IgD-negative memory B cell (primary cell): ENCODE measurements around the gene GUSB. TPM values are rescaled to one million over a fixed set of nuclear protein-coding genes. Genes with fewer than 3 reads are reported as not detected.
"Not testable (repeated sequence)": the region's sequence is repeated elsewhere in the genome, so short reads cannot be mapped to it uniquely, and the experiment has no call there.

Experiments
- H3K27ac Mint-ChIP-seq, 3 donors: one replicate each; pipeline ENCODE4 v1.8.0; 2020 to 2022; ENCODE audit warnings: mild to moderate bottlenecking in 3 of 3, mixed read lengths in 3 of 3, moderate library complexity in 1 of 3
- H3K27me3 Mint-ChIP-seq: one replicate; pipeline ENCODE4 v1.8.0; 2021; ENCODE audit warnings: mixed read lengths
- H3K36me3 Mint-ChIP-seq: one replicate; pipeline ENCODE4 v1.8.0; 2020; ENCODE audit warnings: mild to moderate bottlenecking, mixed read lengths
- H3K4me1 Mint-ChIP-seq, 3 donors: one replicate each; pipeline ENCODE4 v1.8.0; 2020 to 2022; ENCODE audit warnings: mixed read lengths in 3 of 3, mild to moderate bottlenecking in 1 of 3
- H3K4me3 Mint-ChIP-seq, 4 donors: one replicate each; pipeline ENCODE4 v1.8.0; 2020 to 2022; ENCODE audit warnings: mild to moderate bottlenecking in 4 of 4, mixed read lengths in 4 of 4, moderate library complexity in 3 of 4
- H3K9me3 Mint-ChIP-seq, 3 donors: one replicate each; pipeline ENCODE4 v1.8.0; 2020 to 2021; ENCODE audit warnings: mixed read lengths in 3 of 3, mild to moderate bottlenecking in 1 of 3
- polyA plus RNA-seq: library from polyadenylated mRNA; unstranded; fragments of 300-500 nt; fragmentation: Illumina TruSeq; gene quantifications from one replicate; pipeline ENCODE4 v1.2.3, GENCODE V29; 2021

The GUSB gene
- polyA plus RNA-seq, 1 donor from 2014 or later: 51.2 TPM

DNA sequence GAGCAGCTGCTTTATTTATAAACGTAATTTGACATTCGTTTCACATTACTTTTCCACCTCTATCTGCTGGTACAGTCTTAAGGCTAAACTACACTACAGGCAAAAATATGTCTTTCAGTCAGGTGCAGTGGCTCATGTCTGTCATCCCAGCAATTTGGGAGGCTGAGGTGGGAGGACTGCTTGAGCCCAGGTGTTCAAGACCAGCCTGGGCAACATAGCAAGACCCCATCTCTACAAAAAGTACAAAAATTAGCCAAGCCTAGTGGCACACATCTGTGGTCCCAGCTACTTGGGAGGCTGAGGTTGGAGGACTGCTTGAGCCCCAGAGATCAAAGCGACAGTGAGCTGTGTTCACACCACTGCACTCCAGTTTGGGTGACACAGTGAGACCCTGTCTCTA is 17.3 kb downstream of the GUSB start:
- H3K4me3 Mint-ChIP-seq, H3K27ac Mint-ChIP-seq, H3K27me3 Mint-ChIP-seq, H3K4me1 Mint-ChIP-seq, H3K9me3 Mint-ChIP-seq: not testable (repeated sequence)
- peaks cover 11% of the 10 kb centered on the region for H3K36me3 Mint-ChIP-seq

DNA sequence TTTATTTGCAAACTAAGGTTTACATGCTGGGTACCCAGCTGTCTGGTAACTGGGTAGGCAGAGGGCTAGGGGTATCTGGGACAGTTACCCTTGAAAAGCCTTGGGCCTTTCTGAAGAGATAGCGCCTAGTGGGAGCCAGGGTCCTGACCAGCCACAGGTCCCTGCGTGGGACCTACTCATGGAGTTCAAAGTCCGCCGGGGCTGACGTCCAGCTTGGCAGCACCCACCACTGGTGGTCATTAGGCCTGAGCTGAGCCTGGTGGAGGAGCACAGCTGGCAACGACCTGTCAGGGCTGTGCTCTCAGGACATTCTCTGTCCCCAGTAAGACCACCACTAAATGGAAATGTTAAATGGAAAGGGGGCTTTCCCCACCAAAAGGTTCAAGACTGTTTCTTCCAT is 20.0 kb downstream of the GUSB start:
- H3K9me3 Mint-ChIP-seq: no peaks in the 10 kb centered on the region
- peaks cover 0 to 2% (median 0%) of the 10 kb centered on the region in 3 donors for H3K4me1 Mint-ChIP-seq
- peaks cover 9% of the 10 kb centered on the region for H3K36me3 Mint-ChIP-seq
- H3K27me3 Mint-ChIP-seq: no peaks in the 10 kb centered on the region
- H3K27ac Mint-ChIP-seq: peak overlapping the region in 1 of 3 donors; percentile 50
- no peak overlapping the region for H3K4me3 Mint-ChIP-seq

DNA sequence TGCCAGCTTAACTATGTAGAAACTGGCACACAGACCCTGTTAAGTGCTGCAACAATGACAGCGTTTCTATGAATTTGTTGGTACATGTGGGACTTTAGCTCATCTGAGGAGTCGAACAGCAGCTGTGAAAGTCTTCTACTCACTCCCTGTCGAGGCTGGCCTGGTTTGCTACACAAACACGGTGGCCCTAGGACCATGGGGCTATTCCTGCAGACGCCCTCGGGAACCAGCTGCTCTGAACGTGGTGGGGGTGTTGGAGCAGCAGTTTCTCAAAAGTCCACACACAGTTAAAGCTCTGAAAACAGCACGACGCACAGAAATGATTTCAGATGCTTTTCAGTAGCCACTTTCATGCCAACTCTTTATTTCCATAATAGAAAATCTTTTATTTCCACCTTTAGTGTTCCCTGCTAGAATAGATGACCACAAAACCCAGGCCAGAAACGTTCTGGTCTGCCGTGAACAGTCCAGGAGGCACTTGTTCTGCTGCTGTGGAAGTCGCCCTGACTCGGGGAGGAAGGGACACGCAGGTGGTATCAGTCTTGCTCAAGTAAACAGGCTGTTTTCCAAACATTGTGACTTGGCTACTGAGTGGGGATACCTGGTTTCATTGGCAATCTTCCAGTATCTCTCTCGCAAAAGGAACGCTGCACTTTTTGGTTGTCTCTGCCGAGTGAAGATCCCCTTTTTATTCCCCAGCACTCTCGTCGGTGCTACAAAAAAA is 21.5 kb downstream of the GUSB start:
- H3K27me3 Mint-ChIP-seq: no peaks in the 10 kb centered on the region
- H3K9me3 Mint-ChIP-seq: no peaks in the 10 kb centered on the region
- peak overlapping the region in 1 of 3 donors; percentile 53 for H3K27ac Mint-ChIP-seq
- peaks cover 6% of the 10 kb centered on the region for H3K36me3 Mint-ChIP-seq
- no peak overlapping the region for H3K4me3 Mint-ChIP-seq
- H3K4me1 Mint-ChIP-seq: peaks cover 0 to 2% (median 0%) of the 10 kb centered on the region in 3 donors

DNA sequence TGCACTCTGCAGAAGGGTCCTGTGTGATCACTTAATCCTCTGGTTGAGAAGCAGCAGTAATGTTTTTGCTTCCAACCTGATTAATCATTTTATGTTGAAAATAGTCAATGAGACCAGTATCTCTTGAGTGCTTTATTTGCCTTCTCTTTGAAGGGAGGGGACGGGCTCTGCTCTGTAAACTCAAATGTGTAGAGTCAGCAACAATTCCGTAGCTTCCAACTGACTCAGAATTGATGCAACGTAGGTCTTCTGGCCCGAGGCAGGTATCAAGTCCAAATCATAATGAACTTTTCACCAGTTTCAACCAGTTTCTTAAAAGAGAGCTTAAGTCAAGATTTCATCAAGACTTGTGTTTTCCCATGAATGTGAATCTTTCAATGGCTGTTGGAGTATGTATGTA is 26.3 kb downstream of the GUSB start:
- no peak overlapping the region for H3K27ac Mint-ChIP-seq
- peaks cover 4% of the 10 kb centered on the region for H3K36me3 Mint-ChIP-seq
- peaks cover 0 to 2% (median 0%) of the 10 kb centered on the region in 3 donors for H3K4me1 Mint-ChIP-seq
- H3K27me3 Mint-ChIP-seq: no peaks in the 10 kb centered on the region
- H3K9me3 Mint-ChIP-seq: no peaks in the 10 kb centered on the region
- H3K4me3 Mint-ChIP-seq: no peak overlapping the region

DNA sequence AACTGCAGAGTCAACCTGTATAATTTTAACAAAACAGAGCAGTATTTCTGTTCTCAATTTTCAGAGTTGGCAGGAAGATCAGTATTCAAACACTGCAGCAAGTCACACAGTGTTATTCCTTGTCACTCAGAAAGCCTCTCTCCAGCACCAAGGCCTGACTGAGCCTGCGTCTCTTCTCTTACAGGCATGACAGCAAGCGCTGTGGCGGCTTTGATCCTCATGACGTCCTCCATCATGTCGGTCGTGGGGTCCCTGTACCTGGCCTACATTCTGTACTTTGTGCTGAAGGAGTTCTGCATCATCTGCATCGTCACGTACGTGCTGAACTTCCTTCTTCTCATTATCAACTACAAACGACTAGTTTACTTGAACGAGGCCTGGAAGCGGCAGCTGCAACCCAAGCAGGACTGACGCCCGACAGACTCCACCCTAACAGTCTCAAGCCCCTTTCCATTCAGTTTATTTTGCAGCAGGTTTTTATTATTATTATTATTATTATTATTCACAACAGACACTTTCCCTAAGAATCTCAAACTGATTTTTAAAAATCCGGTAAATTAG is 28.0 kb downstream of the GUSB start:
- Mint-ChIP-seq H3K9me3 (no peaks in the 10 kb centered on the region), H3K4me1 (peaks cover 0 to 2% (median 0%) of the 10 kb centered on the region in 3 donors), H3K4me3 (no peak overlapping the region), H3K27ac (no peak overlapping the region), H3K36me3 (peaks cover 4% of the 10 kb centered on the region), H3K27me3 (no peaks in the 10 kb centered on the region)

DNA sequence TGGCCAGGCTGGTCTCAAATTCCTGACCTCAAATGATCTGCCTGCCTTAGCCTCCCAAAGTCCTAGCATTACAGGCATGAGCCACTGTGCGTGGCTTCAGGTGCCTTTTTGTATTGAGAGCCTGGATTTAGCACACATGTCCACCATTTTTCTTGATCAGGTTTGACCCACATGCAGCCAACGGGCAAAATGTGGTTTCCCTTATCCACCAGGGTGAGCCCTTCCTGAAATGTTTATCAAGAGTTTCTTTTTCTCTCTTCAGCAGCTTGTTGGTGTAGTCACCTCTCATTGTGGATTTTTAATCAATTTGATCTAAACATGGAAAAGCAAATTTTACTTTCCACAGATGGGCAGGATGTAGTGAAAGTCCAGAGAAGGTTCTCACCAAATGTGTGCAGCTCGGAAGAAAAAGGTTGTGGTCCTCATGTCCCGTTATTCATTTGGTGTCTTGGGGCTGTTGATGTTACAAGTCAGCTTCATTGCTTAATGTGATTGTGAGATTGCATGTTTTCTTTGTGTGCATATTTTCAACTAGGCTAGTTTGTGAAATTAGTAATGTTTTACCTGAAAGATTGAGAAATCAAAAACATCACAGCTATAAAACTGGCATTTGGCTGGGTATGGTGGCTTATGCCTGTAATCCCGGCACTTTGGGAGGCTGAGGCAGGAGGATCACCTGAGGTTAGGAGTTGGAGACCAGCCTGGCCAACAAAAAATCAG is 28.9 kb downstream of the GUSB start:
- no peak overlapping the region for H3K4me3 Mint-ChIP-seq
- no peaks in the 10 kb centered on the region for H3K9me3 Mint-ChIP-seq
- H3K27me3 Mint-ChIP-seq: no peaks in the 10 kb centered on the region
- no peak overlapping the region for H3K27ac Mint-ChIP-seq
- peaks cover 4% of the 10 kb centered on the region for H3K36me3 Mint-ChIP-seq
- H3K4me1 Mint-ChIP-seq: peaks cover 0 to 2% (median 0%) of the 10 kb centered on the region in 3 donors

DNA sequence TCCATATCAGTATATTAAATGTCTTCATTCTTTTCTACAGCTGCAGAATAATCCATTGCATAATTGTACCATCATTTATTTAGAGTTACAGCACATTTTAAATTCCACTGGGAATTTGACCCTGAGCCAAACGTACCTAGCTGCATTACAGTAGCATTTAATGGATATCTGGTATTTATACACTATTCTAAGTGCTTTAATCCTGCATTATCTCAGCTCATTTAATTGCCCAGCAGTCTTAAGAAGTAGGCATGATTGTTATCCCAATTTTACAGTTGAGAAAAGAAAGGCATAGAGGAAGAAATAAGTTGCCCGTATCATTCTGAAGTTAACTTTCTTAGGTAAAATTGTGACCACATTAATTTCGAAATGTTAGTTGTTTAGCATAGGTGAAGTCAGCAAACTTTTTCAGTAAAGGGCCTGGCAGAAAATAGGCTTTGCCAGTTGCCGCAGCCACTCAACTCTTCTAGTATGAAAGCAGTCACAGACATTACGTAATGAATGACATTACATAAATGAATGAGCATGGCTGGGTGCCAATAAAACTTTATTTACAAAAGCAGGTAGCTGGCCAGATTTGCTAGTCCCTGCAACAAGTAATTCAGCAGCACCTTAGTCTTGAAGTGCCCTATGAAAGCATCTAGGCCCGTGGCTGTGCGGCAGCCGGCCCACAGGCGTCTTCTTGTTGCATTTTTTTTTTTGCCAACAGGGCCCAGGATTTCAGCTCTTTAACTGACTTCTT is 30.0 kb downstream of the GUSB start:
- Mint-ChIP-seq H3K4me1 (peaks cover 0 to 2% (median 0%) of the 10 kb centered on the region in 3 donors), H3K36me3 (peaks cover 4% of the 10 kb centered on the region), H3K27me3 (no peaks in the 10 kb centered on the region), H3K4me3 (no peak overlapping the region), H3K9me3 (no peaks in the 10 kb centered on the region), H3K27ac (no peak overlapping the region)

DNA sequence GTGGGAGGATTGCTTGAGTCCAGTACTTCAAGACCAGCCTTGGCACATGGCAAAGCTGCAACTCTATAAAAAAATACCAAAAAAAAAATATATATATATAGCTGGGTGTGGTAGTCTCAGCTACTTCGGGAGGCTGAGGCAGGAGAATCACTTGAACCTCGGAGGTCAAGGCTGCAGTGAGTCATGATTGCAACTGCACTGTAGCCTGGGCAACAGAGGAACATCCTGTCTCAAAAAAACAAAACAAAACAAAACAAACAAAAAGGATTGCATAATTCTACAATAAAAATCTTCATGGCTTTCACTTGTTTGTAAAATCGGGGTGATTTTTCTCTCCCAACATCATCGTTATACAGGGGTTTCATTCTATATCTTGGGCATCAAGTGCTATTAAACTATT is 35.1 kb downstream of the GUSB start:
- Mint-ChIP-seq H3K36me3 (peaks cover 2% of the 10 kb centered on the region), H3K4me1 (no peaks in the 10 kb centered on the region), H3K4me3 (no peak overlapping the region), H3K9me3 (no peaks in the 10 kb centered on the region), H3K27ac (no peak overlapping the region), H3K27me3 (no peaks in the 10 kb centered on the region)

DNA sequence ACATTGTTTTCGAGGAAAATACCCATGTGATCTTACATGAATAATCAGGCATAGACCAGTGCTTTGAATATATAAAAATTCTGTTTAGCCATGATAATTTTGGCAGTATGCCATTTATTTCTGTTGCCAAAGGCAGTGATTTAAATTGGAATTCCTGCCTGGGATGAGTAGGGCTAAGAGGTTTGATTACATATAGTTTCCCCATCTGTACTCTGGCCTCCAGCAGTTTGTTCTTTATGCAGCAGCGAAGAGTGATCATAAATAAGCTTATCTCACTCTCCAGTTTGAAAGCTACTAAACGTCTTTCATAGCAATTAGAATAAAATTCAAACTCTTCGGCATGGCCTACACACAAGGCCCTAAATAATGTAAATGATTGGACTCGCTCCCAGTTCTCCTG is 36.2 kb downstream of the GUSB start:
- not testable (repeated sequence) for H3K4me3 Mint-ChIP-seq, H3K9me3 Mint-ChIP-seq, H3K4me1 Mint-ChIP-seq, H3K36me3 Mint-ChIP-seq, H3K27ac Mint-ChIP-seq, H3K27me3 Mint-ChIP-seq

DNA sequence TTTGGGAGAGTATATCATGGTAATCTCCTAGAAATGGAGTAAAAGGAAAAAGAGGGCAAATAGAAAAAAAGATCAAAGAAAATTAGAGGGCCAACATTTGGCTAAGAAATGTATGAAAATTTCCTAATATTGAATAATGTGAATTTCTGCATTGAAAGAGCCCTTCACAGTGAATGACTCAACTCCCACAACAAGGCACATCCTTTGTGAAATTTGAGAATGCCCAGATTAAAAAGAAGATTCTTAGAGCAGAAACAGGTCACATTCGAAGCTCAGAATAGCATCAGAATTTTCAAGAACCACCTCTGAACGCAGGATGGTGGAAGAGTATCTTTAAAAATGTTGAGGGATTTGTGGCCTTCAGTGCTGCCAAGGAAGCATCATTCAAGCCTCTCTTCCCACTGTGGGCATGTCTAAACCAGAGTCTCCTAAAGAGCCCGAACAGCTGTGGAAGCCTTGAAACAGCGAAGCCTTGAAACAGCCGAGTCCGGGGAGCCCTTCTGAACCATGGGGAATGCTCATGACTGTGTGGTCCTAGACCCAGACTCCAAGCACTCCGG is 43.6 kb downstream of the GUSB start:
- Mint-ChIP-seq H3K4me1 (peaks cover 2 to 4% (median 2%) of the 10 kb centered on the region in 3 donors), H3K27ac (no peak overlapping the region), H3K9me3 (peaks cover 0 to 2% (median 0%) of the 10 kb centered on the region in 3 donors), H3K36me3 (peaks cover 18% of the 10 kb centered on the region), H3K27me3 (no peaks in the 10 kb centered on the region), H3K4me3 (no peak overlapping the region)

DNA sequence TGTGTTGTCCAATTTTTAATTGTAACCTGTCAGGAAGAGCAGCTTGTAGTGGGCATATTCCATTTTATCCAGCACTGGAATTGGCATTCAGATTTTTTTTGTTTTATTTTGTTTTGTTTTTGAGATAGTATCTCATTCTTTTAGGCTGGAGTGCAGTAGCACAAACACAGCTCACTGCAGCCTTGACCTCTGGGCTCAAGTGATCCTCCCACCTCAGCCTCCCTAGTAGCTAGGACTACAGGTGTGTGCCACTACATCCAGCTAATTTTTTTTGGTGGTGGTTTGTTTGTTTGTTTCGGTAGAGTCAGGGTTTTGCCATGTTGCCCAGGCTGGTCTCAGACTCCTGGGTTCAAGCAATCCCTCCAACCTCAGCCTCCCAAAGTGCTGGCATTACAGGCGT is 44.7 kb downstream of the GUSB start:
- Mint-ChIP-seq H3K4me1 (peaks cover 2 to 4% (median 4%) of the 10 kb centered on the region in 3 donors), H3K36me3 (peaks cover 18% of the 10 kb centered on the region), H3K9me3 (peaks cover 0 to 2% (median 0%) of the 10 kb centered on the region in 3 donors), H3K4me3 (no peak overlapping the region), H3K27me3 (no peaks in the 10 kb centered on the region), H3K27ac (no peak overlapping the region)

DNA sequence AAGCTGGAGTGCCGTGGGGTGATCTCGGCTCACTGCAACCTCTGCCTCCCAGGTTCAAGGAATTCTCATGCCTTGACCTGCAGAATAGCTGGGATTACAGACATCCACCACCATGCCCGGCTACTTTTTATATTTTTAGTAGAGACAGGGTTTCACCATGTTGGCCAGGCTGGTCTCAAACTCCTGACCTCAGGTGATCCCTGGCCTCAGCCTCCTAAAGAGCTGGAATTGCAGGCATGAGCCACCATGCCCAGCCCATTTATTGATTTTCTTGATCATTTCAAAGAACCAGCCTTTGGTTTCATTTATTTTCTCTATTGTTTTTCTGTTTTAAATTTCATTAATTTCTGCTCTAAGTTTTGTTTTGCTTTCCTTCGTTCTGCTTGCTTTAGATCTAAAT is 50.3 kb downstream of the GUSB start:
- Mint-ChIP-seq H3K27ac (no peak overlapping the region), H3K4me1 (peaks cover 8 to 10% (median 9%) of the 10 kb centered on the region in 3 donors), H3K27me3 (no peaks in the 10 kb centered on the region), H3K4me3 (peak overlapping the region in 1 of 4 donors; percentile 47), H3K9me3 (peaks cover 0 to 2% (median 0%) of the 10 kb centered on the region in 3 donors), H3K36me3 (peaks cover 7% of the 10 kb centered on the region)

DNA sequence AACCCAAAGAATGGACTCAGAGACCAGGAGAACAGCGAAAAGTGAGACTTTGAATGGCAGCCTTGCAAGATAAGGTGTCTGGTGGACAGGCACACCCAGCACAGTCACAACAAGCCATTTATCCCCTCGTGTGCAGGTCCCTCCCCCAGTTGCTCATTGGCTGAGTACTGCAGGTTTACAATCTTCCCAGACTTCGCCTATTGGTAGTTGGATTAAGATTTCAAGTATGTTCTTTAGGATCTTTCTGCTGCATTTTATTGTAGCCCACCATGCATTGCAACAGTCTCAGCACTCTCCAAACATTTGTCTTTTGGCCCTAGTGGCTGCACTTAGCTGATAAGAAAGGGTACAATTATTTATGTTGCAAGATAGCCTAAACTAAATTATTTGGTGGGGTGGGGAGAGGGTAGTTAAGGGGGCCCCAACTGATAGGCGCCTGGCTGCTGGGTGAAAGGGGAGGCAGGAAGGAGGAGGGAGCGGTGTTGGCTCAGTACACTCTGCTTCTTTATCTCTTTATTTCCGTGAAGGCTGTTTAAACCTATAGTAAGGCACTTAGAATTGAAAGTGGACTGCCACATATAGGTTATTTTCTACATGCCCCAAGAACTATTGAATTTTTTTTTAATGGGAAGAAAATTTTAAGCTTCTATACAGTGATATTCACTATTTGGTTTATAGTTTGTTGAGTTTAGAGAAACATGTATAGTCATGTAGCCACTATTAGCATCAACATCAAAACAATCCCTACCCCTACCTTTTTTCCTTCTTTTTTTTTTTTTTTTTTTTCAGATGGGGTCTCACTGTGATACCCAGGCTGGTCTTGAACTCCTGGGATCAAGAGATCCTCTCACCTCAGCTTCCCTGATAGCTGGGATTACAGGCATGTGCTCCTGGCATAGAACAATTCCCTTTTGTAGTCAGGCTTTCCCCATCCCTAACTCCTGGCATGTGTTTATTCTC is 54.2 kb downstream of the GUSB start:
- no peaks in the 10 kb centered on the region for H3K27me3 Mint-ChIP-seq
- peaks cover 2% of the 10 kb centered on the region for H3K36me3 Mint-ChIP-seq
- no peak overlapping the region for H3K27ac Mint-ChIP-seq
- H3K9me3 Mint-ChIP-seq: no peaks in the 10 kb centered on the region
- H3K4me1 Mint-ChIP-seq: peaks cover 6 to 10% (median 6%) of the 10 kb centered on the region in 3 donors
- H3K4me3 Mint-ChIP-seq: no peak overlapping the region

DNA sequence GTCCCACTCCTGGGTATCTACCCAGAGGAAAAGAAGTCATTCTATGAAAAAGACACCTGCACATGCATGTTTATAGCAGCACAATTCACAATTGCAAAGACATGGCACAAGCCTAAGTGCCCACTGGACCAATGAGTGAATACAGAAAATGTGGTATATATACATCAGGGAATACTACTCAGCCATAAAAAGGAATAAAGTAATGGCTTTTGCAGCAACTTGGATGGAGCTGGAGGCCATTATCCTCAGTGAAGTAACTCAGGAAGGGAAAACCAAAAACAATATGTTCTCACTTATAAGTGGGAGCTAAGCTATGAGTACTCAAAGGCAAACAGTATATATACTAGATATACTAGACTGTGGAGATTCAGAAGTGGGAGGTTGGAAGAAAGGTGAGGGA is 55.4 kb downstream of the GUSB start:
- H3K27ac Mint-ChIP-seq: peak overlapping the region in 1 of 3 donors; percentile 92
- H3K36me3 Mint-ChIP-seq: peaks cover 2% of the 10 kb centered on the region

More for the DNA sequence above, 55.4 kb downstream of the GUSB start:
- Mint-ChIP-seq H3K27me3 (no peaks in the 10 kb centered on the region), H3K4me1 (peaks cover 6 to 10% (median 6%) of the 10 kb centered on the region in 3 donors), H3K4me3 (no peak overlapping the region), H3K9me3 (no peaks in the 10 kb centered on the region)
